SK-N-SH treated with all-trans-retinoic acid at 6 μM for 48 hours (cell line): ENCODE data around the gene FLT1.

Experiments used
- ATAC-seq: fragments of 200-7000 bp; cut with Tn5 transposase; 3 replicates; pipeline ENCODE4 v1.9.1; 2020; ENCODE audit warnings: mild to moderate bottlenecking, moderate library complexity
- ARNTL ChIP-seq: fragments of 450-650 bp; formaldehyde crosslinking; IDR thresholded peaks from 2 replicates; pipeline ENCODE4 v1.5.0; 2020; ENCODE audit warnings: low read depth, mild to moderate bottlenecking, moderate library complexity, borderline replicate concordance
- BACH2 ChIP-seq: fragments of 250-450 bp; sonication (Bioruptor Pico); IDR thresholded peaks from 2 replicates; pipeline ENCODE4 v1.9.0; 2021; ENCODE audit warnings: mild to moderate bottlenecking, borderline replicate concordance
- CSDC2 ChIP-seq: fragments of 250-450 bp; sonication (Bioruptor Pico); IDR thresholded peaks from 2 replicates; pipeline ENCODE4 v1.5.0; 2020; ENCODE audit warnings: mild to moderate bottlenecking, moderate library complexity
- ESRRG ChIP-seq: fragments of 250-450 bp; sonication (Bioruptor Pico); IDR thresholded peaks from 2 replicates; pipeline ENCODE4 v1.6.1; 2021; ENCODE audit warnings: mild to moderate bottlenecking
- GLIS3 ChIP-seq: fragments of 250-450 bp; sonication (Bioruptor Pico); IDR thresholded peaks from 2 replicates; pipeline ENCODE4 v1.5.0; 2020; ENCODE audit warnings: mild to moderate bottlenecking, moderate library complexity
- ISL1 ChIP-seq: fragments of 250-450 bp; sonication (Bioruptor Pico); IDR thresholded peaks from 2 replicates; pipeline ENCODE4 v2.1.2; 2022; ENCODE audit warnings: mild to moderate bottlenecking, moderate library complexity
- OSR1 ChIP-seq: fragments of 250-450 bp; sonication (Bioruptor Pico); IDR thresholded peaks from 2 replicates; pipeline ENCODE4 v1.8.0; 2022; ENCODE audit warnings: moderate library complexity, mild to moderate bottlenecking, inconsistent platforms
- PPARA ChIP-seq: fragments of 250-450 bp; sonication (Bioruptor Pico); IDR thresholded peaks from 2 replicates; pipeline ENCODE4 v1.5.0; 2020; ENCODE audit warnings: mild to moderate bottlenecking, borderline replicate concordance
- SNAI2 ChIP-seq: fragments of 250-450 bp; sonication (Bioruptor Pico); IDR thresholded peaks from 2 replicates; pipeline ENCODE4 v1.5.0; 2020; ENCODE audit warnings: mild to moderate bottlenecking, moderate library complexity
- TCF4 ChIP-seq: fragments of 250-450 bp; sonication (Bioruptor Pico); IDR thresholded peaks from 2 replicates; pipeline ENCODE4 v1.8.0; 2021; ENCODE audit warnings: mild to moderate bottlenecking, moderate library complexity, borderline replicate concordance
- TOX ChIP-seq: fragments of 250-450 bp; sonication (Bioruptor Pico); IDR thresholded peaks from 2 replicates; pipeline ENCODE4 v1.8.0; 2021; ENCODE audit warnings: mild to moderate bottlenecking, moderate library complexity, borderline replicate concordance
- ZC3H10 ChIP-seq: fragments of 250-450 bp; sonication (Bioruptor Pico); IDR thresholded peaks from 2 replicates; pipeline ENCODE4 v1.5.1; 2021; ENCODE audit warnings: mild to moderate bottlenecking, moderate library complexity
- ZFP30 ChIP-seq: fragments of 450-650 bp; formaldehyde crosslinking; IDR thresholded peaks from 2 replicates; pipeline ENCODE4 v1.5.0; 2022; ENCODE audit warnings: mild to moderate bottlenecking, moderate library complexity
- ZNF565 ChIP-seq: fragments of 450-650 bp; formaldehyde crosslinking; conservative IDR thresholded peaks from 2 replicates; pipeline ENCODE4 v1.5.0; 2020; ENCODE audit warnings: low read depth, mild to moderate bottlenecking, moderate library complexity
- ZNF70 ChIP-seq: fragments of 450-650 bp; formaldehyde crosslinking; IDR thresholded peaks from 2 replicates; pipeline ENCODE4 v1.5.0; 2020; ENCODE audit warnings: mild to moderate bottlenecking, moderate library complexity
- TF ChIP-seq, protein P1 (sequence below): fragments of 250-450 bp; sonication (Bioruptor Pico); IDR thresholded peaks from 2 replicates; pipeline ENCODE4 v1.8.0; 2020; ENCODE audit warnings: mild to moderate bottlenecking, moderate library complexity, borderline replicate concordance
- TF ChIP-seq, protein P2 (sequence below): fragments of 250-450 bp; sonication (Bioruptor Pico); IDR thresholded peaks from 2 replicates; pipeline ENCODE4 v1.5.1; 2020; ENCODE audit warnings: low read depth, mild to moderate bottlenecking, moderate library complexity
- TF ChIP-seq, protein P3 (sequence below): fragments of 250-450 bp; sonication (Bioruptor Pico); IDR thresholded peaks from 2 replicates; pipeline ENCODE4 v1.8.0; 2021; ENCODE audit warnings: low read depth, mild to moderate bottlenecking, moderate library complexity, borderline replicate concordance
- TF ChIP-seq, protein P4 (sequence below): fragments of 250-450 bp; sonication (Bioruptor Pico); IDR thresholded peaks from 2 replicates; pipeline ENCODE4 v1.5.0; 2020; ENCODE audit warnings: mild to moderate bottlenecking, moderate library complexity

FLT1 gene

DNA sequence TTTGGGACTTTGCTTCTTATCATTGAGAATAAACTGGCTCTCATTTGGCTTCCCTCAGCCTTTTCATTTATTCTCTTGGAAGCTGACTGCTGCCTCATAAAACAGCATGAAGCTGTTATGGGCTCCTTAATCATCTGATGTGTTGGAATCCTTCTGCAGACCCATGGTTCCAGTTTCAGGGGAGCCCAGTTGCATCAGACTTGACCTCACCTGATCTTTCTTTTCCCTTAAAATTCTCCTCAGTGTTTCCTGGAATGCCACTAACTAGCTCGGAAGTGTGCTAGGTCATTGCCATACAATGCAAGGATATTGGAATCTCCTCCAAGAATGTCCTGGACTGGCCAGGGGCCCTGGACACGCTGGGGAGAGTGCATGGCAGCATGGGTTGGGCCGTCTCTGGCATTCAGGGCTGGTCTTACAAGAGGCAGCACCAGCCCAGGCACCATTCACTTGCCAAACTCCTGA is 158.7 kb downstream of the FLT1 start (continued):
- TF ChIP-seq SNAI2 (CRISPR knock-in tag) (no peak), TOX (CRISPR knock-in tag) (no peak), PPARA (no peak)
- TF ChIP-seq, protein P1, sequence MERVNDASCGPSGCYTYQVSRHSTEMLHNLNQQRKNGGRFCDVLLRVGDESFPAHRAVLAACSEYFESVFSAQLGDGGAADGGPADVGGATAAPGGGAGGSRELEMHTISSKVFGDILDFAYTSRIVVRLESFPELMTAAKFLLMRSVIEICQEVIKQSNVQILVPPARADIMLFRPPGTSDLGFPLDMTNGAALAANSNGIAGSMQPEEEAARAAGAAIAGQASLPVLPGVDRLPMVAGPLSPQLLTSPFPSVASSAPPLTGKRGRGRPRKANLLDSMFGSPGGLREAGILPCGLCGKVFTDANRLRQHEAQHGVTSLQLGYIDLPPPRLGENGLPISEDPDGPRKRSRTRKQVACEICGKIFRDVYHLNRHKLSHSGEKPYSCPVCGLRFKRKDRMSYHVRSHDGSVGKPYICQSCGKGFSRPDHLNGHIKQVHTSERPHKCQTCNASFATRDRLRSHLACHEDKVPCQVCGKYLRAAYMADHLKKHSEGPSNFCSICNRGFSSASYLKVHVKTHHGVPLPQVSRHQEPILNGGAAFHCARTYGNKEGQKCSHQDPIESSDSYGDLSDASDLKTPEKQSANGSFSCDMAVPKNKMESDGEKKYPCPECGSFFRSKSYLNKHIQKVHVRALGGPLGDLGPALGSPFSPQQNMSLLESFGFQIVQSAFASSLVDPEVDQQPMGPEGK (CRISPR knock-in tag) = no peak
- TF ChIP-seq, all 23 proteins: peak for 0

DNA sequence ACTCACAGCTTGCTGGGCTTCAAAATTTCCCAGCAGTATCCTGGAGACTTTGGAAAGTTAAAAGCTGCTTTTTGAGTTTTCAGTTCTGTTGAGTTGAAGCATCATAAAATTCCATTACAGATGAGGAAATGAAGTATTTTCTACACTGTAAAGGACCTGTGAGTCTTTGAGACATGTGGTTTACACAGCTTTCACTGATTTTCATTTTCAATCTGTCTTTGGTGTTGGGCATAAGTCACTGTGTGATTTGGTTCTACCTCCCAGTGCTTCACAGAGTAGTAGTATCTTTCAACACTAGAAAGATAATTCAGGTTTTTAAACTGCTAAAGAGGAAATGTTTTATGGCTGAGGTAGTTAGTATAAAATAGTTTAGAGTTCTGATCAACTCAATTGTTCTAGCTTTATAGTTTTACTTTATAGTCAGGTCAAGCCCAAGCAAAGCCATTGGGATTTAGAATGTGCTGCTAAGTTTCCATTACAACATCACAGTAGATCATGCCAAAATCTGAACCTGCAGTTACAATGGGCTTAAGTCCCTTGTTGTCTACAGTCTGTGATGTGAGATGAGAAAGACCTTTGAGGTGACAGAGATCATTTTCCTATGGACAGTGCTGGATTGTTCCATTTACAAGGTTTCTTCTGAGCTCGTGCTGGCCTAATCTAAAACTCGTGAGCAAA is 161.6 kb downstream of the FLT1 start:
- TF ChIP-seq, protein P1 (CRISPR knock-in tag) = no peak
- TF ChIP-seq, protein P2, sequence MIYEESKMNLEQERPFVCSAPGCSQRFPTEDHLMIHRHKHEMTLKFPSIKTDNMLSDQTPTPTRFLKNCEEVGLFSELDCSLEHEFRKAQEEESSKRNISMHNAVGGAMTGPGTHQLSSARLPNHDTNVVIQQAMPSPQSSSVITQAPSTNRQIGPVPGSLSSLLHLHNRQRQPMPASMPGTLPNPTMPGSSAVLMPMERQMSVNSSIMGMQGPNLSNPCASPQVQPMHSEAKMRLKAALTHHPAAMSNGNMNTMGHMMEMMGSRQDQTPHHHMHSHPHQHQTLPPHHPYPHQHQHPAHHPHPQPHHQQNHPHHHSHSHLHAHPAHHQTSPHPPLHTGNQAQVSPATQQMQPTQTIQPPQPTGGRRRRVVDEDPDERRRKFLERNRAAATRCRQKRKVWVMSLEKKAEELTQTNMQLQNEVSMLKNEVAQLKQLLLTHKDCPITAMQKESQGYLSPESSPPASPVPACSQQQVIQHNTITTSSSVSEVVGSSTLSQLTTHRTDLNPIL = no peak
- no peak for TF ChIP-seq ZC3H10 (CRISPR knock-in tag)
- no peak for TF ChIP-seq ISL1
- TF ChIP-seq OSR1 = no peak
- no peak for TF ChIP-seq BACH2 (CRISPR knock-in tag)
- no peak for TF ChIP-seq GLIS3 (CRISPR knock-in tag)
- TF ChIP-seq, protein P3, sequence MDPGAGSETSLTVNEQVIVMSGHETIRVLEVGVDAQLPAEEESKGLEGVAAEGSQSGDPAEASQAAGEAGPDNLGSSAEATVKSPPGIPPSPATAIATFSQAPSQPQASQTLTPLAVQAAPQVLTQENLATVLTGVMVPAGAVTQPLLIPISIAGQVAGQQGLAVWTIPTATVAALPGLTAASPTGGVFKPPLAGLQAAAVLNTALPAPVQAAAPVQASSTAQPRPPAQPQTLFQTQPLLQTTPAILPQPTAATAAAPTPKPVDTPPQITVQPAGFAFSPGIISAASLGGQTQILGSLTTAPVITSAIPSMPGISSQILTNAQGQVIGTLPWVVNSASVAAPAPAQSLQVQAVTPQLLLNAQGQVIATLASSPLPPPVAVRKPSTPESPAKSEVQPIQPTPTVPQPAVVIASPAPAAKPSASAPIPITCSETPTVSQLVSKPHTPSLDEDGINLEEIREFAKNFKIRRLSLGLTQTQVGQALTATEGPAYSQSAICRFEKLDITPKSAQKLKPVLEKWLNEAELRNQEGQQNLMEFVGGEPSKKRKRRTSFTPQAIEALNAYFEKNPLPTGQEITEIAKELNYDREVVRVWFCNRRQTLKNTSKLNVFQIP (CRISPR knock-in tag) = no peak
- no peak for TF ChIP-seq ARNTL (CRISPR knock-in tag)
- TF ChIP-seq ZNF565 (CRISPR knock-in tag) = no peak
- TF ChIP-seq ESRRG = no peak
- no peak for TF ChIP-seq PPARA
- no peak for TF ChIP-seq TOX (CRISPR knock-in tag)
- TF ChIP-seq TCF4 (CRISPR knock-in tag) = no peak
- ATAC-seq = no peak

DNA sequence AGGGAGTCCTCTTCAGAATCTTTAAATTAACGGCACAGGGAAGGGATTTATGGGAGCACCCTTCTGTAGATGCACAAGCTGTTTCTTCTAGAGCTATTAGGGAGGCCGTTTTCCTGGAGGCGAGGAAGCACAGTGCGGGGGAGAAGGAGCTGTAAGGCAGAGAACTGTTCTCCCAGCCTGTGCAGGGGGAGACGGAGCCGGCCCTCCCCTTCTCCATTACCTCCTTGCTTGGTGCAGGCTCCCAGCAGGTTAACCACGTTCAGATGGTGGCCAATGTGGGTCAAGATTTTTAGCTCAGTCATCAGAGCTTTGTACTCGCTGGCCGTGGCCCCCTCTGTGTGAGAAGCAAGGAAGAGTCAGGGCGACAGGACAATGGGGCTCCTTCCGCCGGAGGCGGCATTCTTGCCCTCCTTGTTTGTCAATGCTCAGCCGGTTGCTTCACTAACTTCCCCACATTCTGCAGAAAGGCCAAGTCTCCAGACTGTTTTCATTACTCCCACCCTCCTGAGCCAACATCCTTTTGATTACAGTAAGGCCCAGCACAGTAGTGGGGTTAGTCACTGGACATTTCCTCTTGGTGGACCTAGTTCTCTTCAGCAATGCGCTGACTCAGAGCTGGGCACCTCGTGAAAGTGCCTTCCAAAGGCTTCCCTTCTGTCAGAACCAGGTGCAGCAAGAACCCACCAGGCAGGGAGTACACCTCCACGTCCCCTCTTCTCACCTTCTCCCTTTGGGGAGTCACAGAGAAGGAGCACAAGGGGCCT is 165.4 kb downstream of the FLT1 start:
- ATAC-seq = peak; percentile 78
- TF ChIP-seq OSR1 = no peak
- TF ChIP-seq ARNTL (CRISPR knock-in tag) = no peak
- no peak for TF ChIP-seq BACH2 (CRISPR knock-in tag)
- no peak for TF ChIP-seq ESRRG
- no peak for TF ChIP-seq ZNF70 (CRISPR knock-in tag)
- TF ChIP-seq, protein P4, sequence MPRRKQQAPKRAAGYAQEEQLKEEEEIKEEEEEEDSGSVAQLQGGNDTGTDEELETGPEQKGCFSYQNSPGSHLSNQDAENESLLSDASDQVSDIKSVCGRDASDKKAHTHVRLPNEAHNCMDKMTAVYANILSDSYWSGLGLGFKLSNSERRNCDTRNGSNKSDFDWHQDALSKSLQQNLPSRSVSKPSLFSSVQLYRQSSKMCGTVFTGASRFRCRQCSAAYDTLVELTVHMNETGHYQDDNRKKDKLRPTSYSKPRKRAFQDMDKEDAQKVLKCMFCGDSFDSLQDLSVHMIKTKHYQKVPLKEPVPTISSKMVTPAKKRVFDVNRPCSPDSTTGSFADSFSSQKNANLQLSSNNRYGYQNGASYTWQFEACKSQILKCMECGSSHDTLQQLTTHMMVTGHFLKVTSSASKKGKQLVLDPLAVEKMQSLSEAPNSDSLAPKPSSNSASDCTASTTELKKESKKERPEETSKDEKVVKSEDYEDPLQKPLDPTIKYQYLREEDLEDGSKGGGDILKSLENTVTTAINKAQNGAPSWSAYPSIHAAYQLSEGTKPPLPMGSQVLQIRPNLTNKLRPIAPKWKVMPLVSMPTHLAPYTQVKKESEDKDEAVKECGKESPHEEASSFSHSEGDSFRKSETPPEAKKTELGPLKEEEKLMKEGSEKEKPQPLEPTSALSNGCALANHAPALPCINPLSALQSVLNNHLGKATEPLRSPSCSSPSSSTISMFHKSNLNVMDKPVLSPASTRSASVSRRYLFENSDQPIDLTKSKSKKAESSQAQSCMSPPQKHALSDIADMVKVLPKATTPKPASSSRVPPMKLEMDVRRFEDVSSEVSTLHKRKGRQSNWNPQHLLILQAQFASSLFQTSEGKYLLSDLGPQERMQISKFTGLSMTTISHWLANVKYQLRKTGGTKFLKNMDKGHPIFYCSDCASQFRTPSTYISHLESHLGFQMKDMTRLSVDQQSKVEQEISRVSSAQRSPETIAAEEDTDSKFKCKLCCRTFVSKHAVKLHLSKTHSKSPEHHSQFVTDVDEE (CRISPR knock-in tag) = no peak
- TF ChIP-seq, protein P2 = no peak
- no peak for TF ChIP-seq ZFP30 (CRISPR knock-in tag)
- no peak for TF ChIP-seq CSDC2 (CRISPR knock-in tag)
- TF ChIP-seq ZNF565 (CRISPR knock-in tag) = no peak
- TF ChIP-seq TCF4 (CRISPR knock-in tag) = no peak
- TF ChIP-seq, protein P3 (CRISPR knock-in tag) = no peak
